T-cell (primary cell): ENCODE measurements around the gene KLRK1. TPM values are rescaled to one million over a fixed set of nuclear protein-coding genes. Genes with fewer than 3 reads are reported as not detected.

Source experiments
- total RNA-seq, 35 experiments: library from RNA in 6 of 35; stranded (reverse) in 6 of 35; fragments of 120-200 nt in 1 of 35; gene quantifications; one replicate each; pipeline versions ENCODE4 v1.2.1 to v1.2.4 and lab custom pipeline; 2013 to 2026

KLRK1 gene
- total RNA-seq, 5 donors from 2014 or later (not counting 1 experiment from before 2014, with no cell fraction given) = 74.5 to 162 (median 141) TPM

Other genes with a start within 250 kb of the KLRK1 start
- gene OLR1, start 217.9 kb downstream of the KLRK1 start, total RNA-seq = under 1 TPM in 3 of 5 donors, not detected in 2; 0.12 to 0.60 (median 0.33) TPM
- gene TMEM52B, start 211.0 kb downstream of the KLRK1 start, total RNA-seq = not detected
- gene GABARAPL1, start 177.2 kb downstream of the KLRK1 start, total RNA-seq = 100 to 1,000 TPM in 2 of 5 donors, 10 to 100 TPM in 3; 46.7 to 129 (median 53.7) TPM
- gene KLRD1, start 82.2 kb downstream of the KLRK1 start, total RNA-seq = 10 to 100 TPM in 4 of 5 donors, 1 to 10 TPM in 1; 9.7 to 29.9 (median 24.4) TPM
- gene KLRC4, start 19.7 kb upstream of the KLRK1 start, total RNA-seq = 10 to 100 TPM in 3 of 5 donors, 1 to 10 TPM in 2; 7.1 to 27.1 (median 17.3) TPM
- gene KLRC3, start 30.6 kb upstream of the KLRK1 start, total RNA-seq = 1 to 10 TPM; 1.3 to 9.9 (median 1.6) TPM
- 1 to 10 TPM in 4 of 5 donors, under 1 TPM in 1; 0.99 to 3.8 (median 1.9) TPM for gene KLRC2, start 46.0 kb upstream of the KLRK1 start, total RNA-seq
- 10 to 100 TPM in 1 of 5 donors, 1 to 10 TPM in 4; 1.7 to 11.2 (median 2.9) TPM for gene KLRC1, start 63.3 kb upstream of the KLRK1 start, total RNA-seq
- gene EIF2S3B, start 115.8 kb upstream of the KLRK1 start, total RNA-seq = 1 to 10 TPM in 2 of 5 donors, under 1 TPM in 3; 0.28 to 3.9 (median 0.63) TPM
- gene MAGOHB, start 223.6 kb upstream of the KLRK1 start, total RNA-seq = 10 to 100 TPM; 11.6 to 22.9 (median 20.3) TPM